Fibroblast of mammary gland (primary cell): ENCODE measurements around the gene GALNT17.

Experiments
- DNase-seq: peaks from one replicate; pipeline ENCODE4 v3.0.0-alpha.2; 2010; ENCODE audit warnings: low read depth
- H3K4me3 ChIP-seq: 2 replicates; pipeline ENCODE4 v1.5.1; 2011; ENCODE audit warnings: low read depth, mild to moderate bottlenecking, low read length, moderate library complexity; ENCODE audit not compliant: control insufficient read depth
- CTCF ChIP-seq: conservative IDR thresholded peaks from 2 replicates; pipeline ENCODE4 v1.5.1; 2011; ENCODE audit warnings: low read depth, low read length, inconsistent platforms; ENCODE audit not compliant: control insufficient read depth, insufficient read depth

Gene GALNT17

DNA sequence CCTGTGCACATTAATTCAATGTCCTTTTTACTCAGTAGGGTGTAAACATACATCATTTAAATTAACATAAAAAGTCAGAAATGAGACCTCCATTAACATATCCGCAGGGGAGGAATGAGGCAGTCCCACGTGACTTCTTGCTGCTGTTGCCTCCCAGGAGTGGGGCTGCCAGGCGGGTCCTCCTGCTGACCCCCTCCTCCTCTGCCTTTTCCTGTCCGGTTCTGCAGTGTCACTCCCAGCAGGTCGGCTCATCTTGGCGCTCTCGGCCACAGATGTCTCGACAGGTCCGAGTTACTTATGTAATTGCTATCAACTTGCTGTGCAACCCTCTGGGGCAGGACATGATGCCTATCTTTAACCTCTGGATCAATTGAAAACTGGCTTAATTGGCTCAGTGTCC, 329.6 kb downstream of the GALNT17 start:
- TF ChIP-seq CTCF, result no peak
- no peak overlapping the region for H3K4me3 ChIP-seq
- no peak for DNase-seq

DNA sequence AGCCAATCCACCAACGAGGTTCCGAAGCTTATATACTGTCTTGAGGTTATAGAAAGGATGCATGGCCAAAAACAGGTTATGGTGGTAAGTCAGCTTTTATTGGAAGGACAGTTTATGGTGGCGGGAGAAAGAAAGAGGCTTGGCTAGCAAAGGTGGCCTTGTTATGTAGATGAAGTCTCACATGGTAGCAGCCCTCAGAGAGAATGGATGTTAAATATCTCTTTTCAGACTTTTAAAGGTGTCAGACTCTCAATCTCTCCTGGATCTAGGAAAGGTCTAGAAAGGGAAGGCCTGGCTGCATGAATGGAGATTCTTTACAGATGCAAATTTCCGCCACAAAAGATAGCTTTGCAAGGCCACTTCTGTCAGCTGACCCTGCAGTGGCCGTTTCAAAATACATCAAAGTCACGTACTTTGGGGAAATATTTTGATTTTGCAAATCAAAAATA, 333.8 kb downstream of the GALNT17 start:
- no peak for TF ChIP-seq CTCF
- DNase-seq, result no peak
- no peak overlapping the region for H3K4me3 ChIP-seq

DNA sequence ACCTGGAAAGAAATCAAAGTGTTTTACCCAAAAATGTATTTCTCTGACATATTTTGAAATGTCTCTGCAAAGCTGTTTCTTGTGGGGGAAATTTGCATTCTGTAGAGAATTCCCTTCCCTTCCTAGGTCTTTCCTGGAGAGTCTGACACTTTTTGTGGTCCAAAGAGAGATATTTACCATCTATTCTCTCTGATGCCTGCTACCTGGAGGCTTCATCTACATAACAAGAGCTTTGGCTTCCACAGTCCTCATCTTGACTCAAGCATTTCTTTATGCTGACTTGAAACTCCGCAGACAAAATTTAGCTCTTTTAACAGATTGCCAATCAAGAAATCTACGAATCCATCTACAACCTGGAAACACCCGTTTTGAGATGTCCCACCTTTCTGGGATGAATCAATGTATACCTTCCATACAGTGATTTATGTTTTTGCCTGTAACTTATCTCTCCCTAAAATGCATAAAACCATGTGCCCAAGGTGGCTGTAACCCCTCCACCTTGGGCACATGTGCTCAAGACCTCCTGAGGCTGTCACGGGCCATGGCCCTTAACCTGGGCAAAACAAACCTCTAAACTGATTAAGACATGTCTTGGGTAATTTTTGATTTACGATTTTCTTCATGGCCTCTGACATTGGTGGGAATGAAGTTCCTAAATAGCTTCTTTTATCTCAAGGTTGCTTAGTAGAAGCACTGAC, 334.7 kb downstream of the GALNT17 start:
- DNase-seq, result no peak
- no peak overlapping the region for H3K4me3 ChIP-seq
- TF ChIP-seq CTCF, result no peak

- no peak overlapping the region for H3K4me3 ChIP-seq
- no peak for TF ChIP-seq CTCF
- DNase-seq, result no peak
Observed at GRCh38 chr7:71470326-71470725, 338.4 kb downstream of the GALNT17 start.

DNA sequence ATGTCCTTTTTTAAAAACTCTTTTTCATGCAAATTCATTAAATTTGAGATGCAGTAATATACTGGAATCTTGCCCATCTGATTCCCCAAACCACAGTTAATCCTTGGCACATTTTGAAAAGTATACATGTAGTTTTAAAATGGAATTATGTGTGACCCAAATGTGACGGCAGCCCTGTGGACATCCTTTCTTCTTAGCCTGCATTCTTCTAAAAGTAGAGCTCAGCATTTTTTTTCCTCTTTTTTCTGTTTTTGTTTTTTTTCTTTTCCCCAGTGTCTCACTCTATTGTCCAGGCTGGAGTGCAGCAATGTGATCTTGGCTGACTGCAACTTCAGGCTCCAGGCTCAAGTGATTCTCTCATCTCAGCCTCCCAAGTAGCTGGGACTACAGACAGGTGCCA, 338.9 kb downstream of the GALNT17 start:
- H3K4me3 ChIP-seq, result no peak overlapping the region
- DNase-seq, result no peak
- TF ChIP-seq CTCF, result no peak

GRCh38 chr7:71472962-71473361, 341.0 kb downstream of the GALNT17 start:
- no peak for DNase-seq
- no peak overlapping the region for H3K4me3 ChIP-seq
- no peak for TF ChIP-seq CTCF
